ENCODE measurements around the gene SREK1. TPM values are rescaled to one million over a fixed set of nuclear protein-coding genes. Genes with fewer than 3 reads are reported as not detected.

Gene SREK1
- total RNA-seq, 6 experiments from 2014 or later = 20.9 to 44.4 (median 34.2) TPM

DNA sequence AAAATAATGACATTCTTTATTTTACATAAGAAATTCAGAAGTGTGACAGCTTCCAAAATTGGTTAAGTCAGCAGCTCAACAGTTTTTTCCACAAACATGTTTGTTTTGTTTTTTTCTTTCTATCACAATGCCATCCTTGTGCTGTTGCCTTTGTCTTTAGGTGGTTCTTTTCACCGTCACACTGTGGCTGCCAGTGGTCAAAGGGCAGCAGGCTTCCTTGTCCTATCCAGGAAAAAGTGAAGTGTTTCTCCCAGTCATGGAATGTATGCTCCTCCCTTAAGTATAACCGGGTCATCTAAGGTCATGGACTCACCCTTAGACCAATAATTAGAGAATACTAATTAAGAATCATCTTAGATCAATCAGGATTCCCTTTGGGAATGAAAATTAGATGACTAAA, 87.4 kb downstream of the SREK1 start:
- H3K27ac ChIP-seq = no peak overlapping the region
- no peaks in the 10 kb centered on the region for H3K9me3 ChIP-seq
- TF ChIP-seq, protein P1, sequence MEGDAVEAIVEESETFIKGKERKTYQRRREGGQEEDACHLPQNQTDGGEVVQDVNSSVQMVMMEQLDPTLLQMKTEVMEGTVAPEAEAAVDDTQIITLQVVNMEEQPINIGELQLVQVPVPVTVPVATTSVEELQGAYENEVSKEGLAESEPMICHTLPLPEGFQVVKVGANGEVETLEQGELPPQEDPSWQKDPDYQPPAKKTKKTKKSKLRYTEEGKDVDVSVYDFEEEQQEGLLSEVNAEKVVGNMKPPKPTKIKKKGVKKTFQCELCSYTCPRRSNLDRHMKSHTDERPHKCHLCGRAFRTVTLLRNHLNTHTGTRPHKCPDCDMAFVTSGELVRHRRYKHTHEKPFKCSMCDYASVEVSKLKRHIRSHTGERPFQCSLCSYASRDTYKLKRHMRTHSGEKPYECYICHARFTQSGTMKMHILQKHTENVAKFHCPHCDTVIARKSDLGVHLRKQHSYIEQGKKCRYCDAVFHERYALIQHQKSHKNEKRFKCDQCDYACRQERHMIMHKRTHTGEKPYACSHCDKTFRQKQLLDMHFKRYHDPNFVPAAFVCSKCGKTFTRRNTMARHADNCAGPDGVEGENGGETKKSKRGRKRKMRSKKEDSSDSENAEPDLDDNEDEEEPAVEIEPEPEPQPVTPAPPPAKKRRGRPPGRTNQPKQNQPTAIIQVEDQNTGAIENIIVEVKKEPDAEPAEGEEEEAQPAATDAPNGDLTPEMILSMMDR (IDR thresholded peaks at IDR 0.05) = no peak
- no peak for TF ChIP-seq POLR2A (IDR thresholded peaks at IDR 0.05)
- no peaks in the 10 kb centered on the region for H3K27me3 ChIP-seq
- DNase-seq (no peak), ATAC-seq (no peak)
- no peaks in the 10 kb centered on the region for H3K36me3 ChIP-seq
- intact Hi-C loops (cut with DNase I) = no loop called here
- no peak overlapping the region for H3K4me3 ChIP-seq
- WGBS (ENCODE audit: insufficient coverage, low coverage, low lambda C conversion rate, missing lambda C conversion rate) = 67% methylated on average over 2 of the region's 2 CpGs
- H3K4me1 ChIP-seq = no peaks in the 10 kb centered on the region

- no peak overlapping the region for H3K4me3 ChIP-seq
- DNase-seq (no peak), ATAC-seq (no peak)
- H3K27me3 ChIP-seq = no peaks in the 10 kb centered on the region
- WGBS (ENCODE audit: insufficient coverage, low coverage, low lambda C conversion rate, missing lambda C conversion rate) = 68% methylated on average over 4 of the region's 6 CpGs
- no peak overlapping the region for H3K27ac ChIP-seq
- TF ChIP-seq POLR2A (IDR thresholded peaks at IDR 0.05) = no peak
- intact Hi-C loops (cut with DNase I) = no loop called here
- no peaks in the 10 kb centered on the region for H3K4me1 ChIP-seq
- H3K36me3 ChIP-seq = no peaks in the 10 kb centered on the region
- H3K9me3 ChIP-seq = no peaks in the 10 kb centered on the region
Measured at GRCh38 chr5:66232275-66232674, 88.2 kb downstream of the SREK1 start.

DNA sequence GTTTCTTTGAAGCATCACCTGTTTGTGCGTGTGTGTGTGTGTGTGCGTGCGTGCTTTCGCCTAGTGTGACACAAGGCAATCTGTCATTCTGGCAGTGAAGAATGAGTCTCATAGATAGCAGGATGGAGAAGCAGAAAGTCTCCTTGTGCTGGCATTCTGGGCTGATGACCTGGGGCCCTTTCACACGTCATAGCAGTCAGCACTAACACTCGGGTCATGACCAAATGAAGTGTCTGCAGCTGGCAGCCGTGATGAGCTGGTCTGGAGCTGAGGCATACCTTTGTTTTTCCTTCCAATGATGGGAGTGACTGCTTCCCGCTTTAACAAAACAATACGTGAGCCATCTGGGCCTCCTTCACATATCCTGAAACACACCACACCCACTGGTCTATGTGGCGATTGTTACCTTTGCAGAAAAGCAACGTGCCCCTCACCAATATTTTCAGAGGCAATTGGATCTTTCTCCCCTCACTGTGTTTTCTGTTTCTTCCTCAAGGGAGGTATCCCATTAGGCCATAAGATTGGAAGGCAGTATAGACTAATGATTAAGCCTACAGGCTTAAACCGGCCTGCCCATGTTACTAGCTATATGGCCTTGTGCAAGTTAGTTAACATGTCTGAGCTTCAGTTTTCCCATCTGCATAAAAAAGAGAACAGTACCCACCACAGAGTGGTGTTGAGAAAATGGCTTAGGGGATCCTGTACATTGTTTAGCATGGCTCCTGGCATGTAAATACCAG, 88.8 kb downstream of the SREK1 start:
- H3K36me3 ChIP-seq = no peaks in the 10 kb centered on the region
- TF ChIP-seq, protein P1 (IDR thresholded peaks at IDR 0.05) = no peak
- TF ChIP-seq POLR2A (IDR thresholded peaks at IDR 0.05) = no peak
- H3K27ac ChIP-seq = no peak overlapping the region
- ATAC-seq = no peak
- no peaks in the 10 kb centered on the region for H3K27me3 ChIP-seq
- no peaks in the 10 kb centered on the region for H3K9me3 ChIP-seq
- intact Hi-C loops (cut with DNase I) = no loop called here
- H3K4me3 ChIP-seq = no peak overlapping the region
- no peaks in the 10 kb centered on the region for H3K4me1 ChIP-seq
- no peak for DNase-seq
- 84% methylated on average over 7 of the region's 12 CpGs for WGBS (ENCODE audit: insufficient coverage, low coverage, low lambda C conversion rate, missing lambda C conversion rate)

Other genes with a start within 250 kb of the SREK1 start
- gene ERBIN, start 217.7 kb upstream of the SREK1 start, total RNA-seq = 10 to 100 TPM; 31.0 to 45.3 (median 32.8) TPM